Stimulated activated CD8-positive, alpha-beta memory T cell treated with anti-CD3 and anti-CD28 coated beads, Interleukin-2, amount 100 ng/mL, for 1 hour (primary cell): ENCODE measurements around the gene CCNJL.

Experiments used
- DNase-seq, 2 donors: peaks; one replicate each; pipeline ENCODE4 v3.0.0-alpha.2; 2020; ENCODE audit warnings: low read depth in 2 of 2

Gene CCNJL

DNA sequence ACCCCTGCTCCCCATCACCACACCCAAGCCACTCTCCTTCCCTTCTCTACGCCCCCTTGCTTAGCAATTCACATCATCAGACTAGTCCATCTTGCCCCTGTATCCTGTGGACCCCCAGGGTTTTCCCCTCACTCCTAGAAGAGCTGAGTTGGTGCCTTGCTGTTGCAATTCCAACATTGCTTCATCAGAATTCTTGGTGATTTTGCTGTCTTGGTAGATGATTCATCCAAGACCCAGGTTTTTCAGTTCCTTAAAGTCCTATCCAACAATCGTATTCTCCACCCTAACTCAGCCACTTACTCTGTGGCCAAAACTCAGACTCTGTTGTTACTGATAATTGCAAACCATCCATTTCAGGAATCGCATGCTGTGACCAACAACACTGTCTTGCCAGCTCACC is 21.4 kb upstream of the CCNJL start:
- no peak for DNase-seq

DNA sequence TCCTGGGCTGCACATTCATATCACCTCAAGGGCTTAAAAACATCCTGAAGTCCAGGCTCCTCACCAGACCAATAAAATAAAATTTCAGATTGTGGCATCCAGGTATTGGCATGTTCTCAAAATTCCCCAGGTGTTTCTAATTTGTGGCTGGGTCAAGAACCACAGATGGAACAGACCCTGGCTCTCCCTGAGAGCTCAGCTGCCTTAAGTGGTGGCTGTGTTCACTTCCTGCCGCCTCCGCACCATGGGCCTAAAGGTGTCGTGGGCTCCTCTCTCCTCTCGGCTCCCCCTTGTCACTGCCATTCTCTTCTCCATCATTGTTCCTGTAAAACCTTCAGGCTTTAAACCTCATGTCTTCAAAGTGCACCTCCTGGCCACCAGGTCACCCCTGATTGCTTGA is 17.8 kb upstream of the CCNJL start:
- DNase-seq, result no peak

DNA sequence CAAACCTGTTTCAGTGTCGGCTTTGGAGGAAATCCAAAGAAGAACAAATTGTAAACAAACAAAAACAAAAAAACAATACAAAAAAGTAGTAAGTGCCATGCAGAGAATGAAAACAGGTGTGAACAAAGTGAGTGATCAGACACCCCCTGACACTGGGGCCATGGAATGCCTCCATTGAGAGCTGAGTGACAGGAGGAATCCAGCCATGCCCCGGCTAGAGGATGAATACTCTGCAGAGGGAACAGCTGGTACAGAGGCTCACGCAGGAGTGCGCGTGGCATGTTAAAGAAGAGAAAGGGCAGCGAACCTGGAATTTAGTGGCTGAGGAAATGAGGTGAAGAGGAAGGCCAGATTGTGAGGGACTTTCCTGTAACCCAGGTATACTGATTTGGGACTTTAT is 15.5 kb upstream of the CCNJL start:
- DNase-seq, result no peak

DNA sequence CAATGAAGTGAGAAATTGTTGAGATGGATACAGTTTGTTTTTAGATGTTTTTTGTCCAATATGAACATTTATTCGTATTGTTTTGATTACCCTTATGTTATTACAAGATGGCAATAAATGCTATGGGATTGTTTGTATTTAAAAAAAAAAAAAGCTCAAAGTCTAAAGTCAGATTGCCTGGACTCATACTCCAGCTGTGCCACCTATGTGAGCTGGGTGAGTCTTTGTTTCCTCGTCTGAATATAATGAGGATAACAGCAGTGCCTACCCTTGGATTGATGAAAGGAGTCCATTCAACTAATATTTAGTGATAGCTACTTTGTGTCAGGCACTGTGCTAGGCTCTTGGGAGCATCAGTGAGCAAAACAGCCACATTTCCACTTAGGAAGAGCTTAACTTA is 14.6 kb upstream of the CCNJL start:
- DNase-seq, result no peak

DNA sequence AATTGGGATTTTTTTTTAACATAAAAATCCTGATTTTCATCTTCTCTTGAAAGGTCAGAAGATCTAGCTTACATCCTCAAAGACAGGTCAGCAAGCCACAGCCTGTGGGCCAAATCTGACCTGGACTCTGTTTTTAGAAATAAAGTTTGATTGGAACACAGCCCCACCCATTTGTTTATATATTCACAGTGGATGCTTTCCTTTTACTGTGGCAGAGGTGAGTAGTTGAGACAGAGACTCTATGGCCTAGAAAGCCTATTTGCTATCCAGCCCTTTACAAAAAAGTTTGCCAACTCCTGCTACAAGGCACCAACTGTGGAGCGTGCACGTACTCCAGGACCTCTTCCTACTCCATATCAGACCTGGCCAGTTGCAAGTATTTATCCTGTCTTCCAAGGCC is 13.4 kb upstream of the CCNJL start:
- DNase-seq, result no peak

DNA sequence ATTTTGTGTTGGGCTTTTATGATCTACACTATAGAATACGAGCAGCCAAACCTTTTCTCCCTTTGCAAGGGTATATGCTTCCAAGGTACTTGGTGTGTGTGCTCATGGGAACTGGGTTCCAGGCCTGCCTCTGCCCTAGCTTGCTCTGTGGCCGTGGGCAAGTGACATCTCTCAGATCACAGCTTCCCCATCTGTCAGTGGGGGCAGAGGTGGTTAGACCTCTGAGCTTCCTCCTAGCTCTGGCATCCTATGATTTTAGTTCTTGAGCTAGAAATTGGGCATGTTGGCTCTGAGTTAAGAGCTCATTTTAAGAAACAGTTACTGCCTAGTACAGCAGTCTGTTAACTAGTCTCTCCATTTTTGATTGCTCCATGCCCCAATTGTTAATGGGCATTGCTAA is 12.5 kb upstream of the CCNJL start:
- DNase-seq, result no peak

DNA sequence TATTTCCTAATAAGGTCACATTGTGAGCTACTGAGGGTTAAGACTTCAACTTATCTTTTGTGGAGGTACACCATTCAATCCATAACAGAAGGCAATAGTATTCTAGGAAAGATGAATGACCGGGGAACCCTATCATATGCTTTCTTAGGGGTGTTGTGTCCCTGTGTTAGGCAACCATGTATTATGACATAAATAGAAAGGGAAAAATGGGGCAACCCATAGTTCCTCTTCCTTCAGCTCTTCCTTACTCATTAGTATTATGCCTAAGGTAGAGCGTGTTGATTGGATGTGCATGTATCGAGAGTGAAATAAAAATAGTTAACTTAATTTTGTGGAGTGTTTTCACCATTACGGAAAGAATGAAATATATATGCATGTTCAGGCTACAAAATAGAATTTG is 6.0 kb upstream of the CCNJL start:
- no peak for DNase-seq

DNA sequence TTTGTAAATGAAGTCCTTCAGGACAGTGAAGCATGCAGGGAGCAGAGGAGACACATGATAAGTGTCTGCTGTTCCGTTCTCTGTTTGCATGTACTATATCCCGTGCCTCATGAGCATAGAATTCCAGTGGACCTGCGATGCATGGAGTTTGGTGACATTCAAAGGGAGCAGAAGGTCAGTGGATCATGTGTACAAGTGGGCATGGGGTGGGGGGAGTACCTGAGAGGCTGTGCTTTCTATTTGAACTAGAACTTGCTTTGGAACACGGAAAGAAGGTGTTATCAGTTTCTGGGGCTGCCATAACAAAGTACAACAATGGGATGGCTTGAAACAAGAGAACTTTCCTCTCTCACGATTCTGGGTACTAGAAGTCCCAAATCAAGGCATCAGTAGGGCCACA is 5.1 kb upstream of the CCNJL start:
- DNase-seq, result no peak

DNA sequence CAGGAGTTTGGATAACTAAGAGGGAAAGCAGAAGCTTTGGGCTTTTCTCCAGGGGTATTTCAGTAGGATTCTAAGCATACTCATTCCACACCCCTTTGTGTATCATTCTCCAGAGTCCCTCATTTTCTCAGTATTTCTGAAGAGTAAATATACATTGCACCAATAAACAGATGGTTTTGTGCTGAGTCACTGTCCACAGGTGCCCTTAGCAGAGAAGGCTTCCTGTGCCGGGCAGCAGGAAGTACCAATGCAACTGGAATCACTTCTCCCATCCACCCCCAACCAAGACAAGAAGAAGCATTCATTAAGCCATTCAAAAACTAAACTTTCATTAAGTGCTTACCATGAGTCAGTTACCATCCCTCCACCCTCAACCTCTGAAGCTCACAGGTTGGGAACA is 3.6 kb upstream of the CCNJL start:
- no peak for DNase-seq

DNA sequence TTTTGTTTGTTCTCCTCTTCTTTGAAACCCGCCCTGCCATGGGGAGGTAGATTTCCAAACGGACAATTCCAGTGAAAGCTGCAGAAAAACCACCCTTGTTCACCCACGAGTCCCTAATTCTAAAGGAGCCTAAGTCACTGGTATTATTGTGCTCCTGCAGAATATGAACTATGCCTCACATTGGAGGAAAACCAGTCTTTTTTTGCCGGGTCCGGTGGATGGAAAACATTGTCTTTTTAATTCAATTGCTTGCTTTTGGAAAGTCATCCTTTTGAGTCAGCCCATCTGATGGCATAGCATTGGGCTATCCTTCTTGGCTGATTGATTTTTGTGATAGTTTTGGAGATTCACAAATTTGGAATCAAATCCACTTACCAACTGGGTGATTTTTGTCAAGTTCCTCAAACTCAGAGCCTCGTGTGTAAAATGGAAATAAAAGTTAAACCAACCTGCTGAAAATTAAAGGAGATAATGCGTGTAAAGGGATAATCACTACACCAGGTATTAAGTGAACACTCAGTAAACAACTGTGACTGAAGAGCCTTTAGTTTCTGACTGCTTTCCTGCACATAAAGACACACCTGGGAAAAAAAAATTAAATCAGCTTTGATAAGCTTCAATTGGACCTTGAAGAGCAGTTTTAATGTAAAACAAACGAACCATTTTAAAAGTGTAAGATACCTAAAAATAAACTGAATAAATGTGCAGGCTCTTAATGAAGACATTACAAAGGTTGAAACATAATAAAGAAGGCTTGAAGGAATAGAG is 780 bp upstream of the CCNJL start:
- DNase-seq, result no peak

DNA sequence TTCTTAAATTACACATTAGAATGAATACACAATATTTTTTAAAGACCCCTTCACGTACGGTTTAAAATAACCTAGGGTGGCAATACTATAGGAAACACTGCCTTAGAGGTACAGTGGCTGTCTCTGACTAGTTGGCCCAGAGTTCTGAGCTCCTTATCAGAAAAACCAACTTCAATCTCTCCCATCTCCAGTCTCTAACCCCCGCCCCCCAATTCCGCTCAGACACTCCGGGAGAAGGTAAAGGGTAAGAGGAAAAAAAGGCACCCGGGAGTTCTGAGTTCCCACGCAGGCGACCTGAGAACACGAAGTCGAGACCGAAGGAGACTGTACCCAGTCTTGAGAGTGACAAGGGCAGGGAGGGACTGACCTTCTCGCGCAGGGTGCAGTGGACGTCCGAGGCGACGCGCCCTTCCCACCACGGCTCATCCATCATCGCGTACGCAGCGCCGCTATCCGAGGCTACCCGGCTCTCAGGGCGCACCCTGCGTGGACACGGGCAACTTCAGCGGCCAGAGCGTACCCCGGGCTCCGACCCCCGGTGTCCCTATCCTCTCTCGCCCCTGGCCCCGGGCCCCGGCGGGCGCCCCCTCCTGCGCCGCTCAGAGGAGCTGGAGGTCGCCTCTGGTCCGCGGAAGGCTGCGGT is 752 bp downstream of the CCNJL start:
- no peak for DNase-seq

DNA sequence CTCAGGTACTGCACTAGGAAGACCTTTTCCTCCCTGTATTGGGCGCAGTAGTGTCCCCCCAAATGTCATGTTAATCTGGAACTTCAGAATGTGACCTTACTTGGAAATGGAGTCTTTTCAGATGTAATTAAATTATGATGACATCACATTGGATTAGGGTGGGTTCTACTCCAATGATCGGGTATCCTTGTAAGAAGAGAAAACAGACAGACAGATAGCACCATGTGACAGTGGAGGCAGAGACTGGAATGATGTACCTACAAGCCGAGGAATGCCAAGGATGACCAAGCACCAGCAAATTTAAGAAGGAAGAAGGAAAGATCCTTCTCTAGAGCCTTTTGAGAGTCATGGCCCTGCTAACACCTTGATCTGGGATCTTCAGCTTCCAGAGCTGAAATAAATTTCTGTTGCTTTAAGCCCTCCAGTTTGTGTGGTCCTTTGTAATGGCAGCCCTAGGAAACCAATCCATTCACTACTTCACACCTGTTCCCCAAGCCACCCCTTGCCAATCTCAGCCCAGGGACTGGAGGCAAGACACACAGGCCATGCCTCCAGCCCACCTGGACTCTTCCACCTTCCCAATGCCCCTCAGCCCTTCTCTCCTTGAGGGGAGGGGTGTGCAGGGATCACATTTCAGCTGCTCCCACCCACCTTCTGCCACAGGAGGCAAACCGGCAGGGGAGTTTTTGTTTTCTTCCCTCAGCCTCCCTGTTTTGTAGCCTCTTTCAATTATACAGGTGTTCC is 1.6 kb downstream of the CCNJL start:
- DNase-seq, result no peak

DNA sequence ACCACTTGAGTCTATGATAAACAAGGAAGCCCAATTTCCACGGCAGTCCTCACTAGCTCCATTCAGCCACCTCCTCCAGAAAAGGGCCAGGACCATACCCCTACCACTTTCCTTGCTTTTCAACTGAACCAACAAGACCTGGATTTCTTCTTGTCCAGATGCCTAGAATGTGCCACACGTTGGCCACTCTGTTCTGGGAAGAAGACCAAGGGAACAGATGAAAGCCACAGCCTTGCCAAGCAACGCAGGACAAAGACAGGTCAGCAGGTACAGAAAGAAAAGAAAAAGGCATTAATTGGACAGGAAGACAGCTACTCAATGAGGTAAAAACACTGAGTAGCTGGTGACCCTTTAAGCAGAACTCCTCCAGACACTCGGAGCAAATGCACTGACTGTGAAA is 2.2 kb downstream of the CCNJL start:
- no peak for DNase-seq

DNA sequence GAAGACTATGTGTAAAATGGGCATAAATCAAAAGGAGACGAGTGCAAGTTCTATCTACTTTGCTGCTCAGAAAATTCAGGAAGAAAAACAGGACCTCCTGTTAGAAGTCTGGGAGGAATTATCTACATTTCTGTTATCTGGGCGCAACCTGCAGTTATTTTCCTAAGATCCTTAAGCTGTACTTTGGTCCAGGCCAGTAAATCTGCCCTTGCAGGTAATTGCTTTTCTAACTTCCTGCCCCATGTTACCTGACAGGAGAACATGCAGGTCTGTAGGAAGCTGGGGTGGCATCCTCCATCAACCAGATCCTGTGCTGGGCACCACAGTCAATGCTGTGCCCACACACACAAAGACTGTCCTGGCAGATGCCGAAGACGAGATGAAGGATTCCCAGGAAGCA is 5.7 kb downstream of the CCNJL start:
- no peak for DNase-seq

DNA sequence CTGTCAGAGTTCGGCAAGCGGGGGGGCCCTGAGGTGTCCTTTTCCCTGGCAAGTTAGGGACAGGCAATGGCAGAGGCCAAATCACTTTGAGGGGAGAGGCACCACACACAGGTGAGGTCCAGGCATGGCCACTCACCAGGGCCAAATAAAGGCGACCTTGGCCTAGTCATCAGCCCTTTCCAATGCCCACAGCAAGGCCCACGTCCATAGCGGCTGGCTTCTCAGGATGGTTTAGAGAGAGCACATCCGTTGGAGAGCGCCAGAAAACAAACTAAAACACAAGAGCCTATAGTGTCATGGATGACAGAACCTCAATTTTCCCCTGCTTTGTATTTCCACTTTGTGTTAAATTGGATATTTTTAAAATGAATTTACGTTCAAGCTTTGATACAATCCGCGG is 7.0 kb downstream of the CCNJL start:
- no peak for DNase-seq

DNA sequence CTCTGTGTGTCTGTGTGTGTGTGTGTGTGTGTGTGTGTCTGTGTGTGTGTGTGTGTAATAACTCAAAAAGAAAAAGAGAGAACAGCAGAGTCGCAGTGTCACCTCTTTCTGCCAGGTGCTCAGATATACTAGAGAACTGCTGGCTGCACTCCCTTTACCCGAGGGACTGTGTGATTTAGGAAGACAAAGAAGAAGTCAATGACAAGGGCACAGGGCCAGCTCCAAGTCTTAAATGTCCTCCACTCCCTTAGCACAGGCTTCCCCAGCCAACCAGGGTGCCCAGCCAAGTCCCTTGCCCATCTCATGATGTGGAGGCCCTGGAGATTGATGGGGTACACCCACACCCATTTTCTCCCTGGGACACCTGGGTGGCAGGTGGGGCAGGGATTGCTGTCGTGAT is 8.7 kb downstream of the CCNJL start:
- DNase-seq, result no peak

DNA sequence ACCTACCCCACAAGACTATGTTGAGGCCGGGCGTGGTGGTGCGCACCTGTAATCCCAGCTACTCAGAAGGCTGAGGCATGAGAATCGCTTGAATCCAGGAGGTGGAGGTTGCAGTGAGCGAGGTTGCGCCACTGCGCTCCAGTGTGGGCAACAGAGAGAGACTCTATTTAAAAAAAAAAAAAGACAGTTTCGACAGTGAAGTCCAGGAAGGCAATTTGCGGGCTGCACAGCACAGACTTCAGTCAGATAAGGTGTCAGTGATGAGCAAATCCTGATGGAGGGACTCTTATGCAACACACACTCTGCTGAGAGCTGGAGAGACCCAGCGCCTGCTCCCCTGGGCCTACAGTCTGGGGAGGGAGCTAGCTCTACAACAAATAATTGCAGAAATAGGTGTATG is 14.2 kb downstream of the CCNJL start:
- DNase-seq, result no peak

DNA sequence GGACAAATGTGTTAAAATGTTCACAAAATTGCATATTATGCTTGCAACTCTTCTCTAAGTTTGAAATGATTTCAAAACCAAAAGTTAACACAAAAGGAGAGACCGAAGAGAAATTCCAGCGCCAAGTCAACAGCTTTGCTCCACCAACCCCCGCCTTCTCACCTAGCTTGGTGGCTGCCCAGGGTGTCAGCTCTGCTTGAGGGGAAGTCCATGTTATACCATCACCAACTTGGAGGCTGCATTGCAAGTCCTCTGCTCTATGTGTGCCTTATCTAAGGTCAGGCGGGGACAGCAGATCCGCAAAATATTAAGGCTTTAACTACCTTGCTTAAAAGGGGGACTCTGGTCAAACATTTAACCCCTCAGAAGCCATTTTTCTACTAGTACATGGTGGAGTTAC is 14.6 kb downstream of the CCNJL start:
- DNase-seq, result peak in 1 of 2 donors; percentile 9

DNA sequence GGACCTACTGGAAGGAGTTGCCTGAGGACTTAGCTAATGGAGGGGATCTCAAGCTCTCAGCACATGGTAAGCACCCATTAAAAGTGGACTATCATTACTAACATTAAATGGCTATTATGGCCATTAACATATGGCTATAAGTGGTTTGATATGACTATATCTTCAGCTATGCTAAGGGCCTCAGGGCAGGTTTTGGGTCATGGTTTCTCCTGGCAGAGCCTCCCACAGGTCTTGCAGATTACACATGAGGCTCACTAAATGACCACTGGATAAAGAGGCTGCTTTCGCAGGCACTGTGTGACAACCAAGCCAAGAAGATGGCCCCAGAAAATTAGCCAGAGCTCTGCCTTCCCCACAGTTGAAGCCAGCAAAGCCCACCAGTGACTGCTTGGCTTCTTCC is 15.4 kb downstream of the CCNJL start:
- DNase-seq, result no peak

DNA sequence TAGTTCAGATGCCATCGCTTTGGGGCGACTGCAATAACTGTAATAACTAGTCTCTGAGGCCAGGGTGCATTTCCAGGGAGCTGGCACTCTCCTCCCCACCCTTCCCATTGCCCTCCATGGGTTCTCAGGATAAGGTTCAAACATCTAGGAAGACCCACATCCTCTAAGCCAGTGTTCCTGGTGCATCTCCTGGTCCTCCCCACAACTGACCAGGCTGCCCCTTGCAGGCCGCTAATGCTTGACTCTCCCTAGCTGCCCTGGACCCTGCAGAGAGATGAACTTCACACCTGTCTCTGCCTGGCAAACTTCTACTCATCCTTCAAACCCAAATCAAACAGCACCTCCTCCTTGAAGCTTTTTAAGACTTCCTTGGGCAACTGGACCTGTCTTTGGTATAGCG is 15.9 kb downstream of the CCNJL start:
- no peak for DNase-seq

DNA sequence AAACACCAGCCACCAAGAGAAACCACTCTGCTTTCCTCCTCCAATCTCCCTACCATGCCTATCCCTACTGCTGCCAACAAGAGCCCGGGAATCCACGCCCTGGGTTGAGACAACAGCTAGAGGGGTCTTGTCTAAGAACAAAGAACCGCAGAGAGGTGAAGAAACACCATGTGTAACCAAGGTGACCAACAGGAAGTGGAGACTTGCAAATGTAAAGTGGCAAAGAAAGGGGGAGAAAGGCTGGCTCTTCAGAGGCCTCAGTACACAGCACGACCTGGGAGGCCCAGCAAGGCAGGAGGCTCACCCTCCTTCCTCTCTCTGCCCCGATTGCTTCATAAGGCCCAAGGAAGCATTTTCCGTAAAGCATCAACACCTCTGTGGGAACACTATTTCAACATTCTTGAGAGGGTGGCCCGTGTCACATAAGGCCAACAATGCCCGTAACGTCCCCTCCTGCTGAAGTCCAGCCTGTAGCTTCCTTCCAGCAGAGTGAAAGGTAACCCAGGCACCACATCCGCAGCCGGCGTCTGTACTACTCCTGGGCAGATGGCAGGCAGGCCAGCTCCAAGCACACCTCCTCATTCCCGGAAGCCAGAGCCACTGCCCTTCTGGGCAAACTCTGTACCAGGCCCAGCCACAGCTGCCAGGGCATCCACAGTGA is 18.3 kb downstream of the CCNJL start:
- DNase-seq, result no peak

DNA sequence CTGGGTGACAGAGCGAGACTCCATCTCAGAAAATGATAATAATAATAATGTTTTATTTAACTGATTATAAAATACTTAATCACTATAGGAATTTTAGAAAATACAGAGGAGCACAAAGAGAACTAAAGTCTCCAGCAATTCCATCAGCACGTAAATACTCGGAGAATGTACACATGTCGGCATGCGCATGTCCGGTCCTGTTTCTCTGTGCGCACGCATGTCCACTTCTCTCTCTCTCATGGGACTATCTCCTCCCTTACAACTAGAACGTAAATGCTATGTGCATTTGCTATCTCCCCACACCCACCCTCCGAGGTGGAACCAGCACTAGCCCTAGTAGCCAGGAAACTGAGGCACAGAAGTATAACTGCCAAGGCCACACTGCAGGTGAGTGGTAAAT is 19.0 kb downstream of the CCNJL start:
- no peak for DNase-seq

DNA sequence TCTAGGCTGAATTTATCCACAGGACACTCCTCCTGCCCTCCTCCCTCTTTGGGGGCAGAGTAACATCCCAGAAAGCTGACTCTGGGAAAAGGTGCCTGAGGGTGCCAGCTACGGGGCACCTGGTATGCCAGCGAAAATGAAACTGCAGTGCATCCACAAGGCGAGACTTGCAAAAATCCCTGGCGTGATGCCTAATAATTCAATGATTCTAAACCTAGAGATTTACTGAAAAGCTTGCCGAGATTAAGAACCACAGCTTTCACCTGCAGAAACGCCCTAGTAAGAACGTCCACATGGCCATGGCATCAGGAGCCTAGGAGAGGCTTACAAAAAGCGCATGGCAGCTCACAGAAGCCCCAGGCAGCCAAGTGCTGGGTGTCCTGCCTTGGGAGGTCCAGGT is 20.9 kb downstream of the CCNJL start:
- DNase-seq, result no peak
